Gastroesophageal sphincter (tissue), 4 donors: ENCODE measurements around the gene SLC1A2. TPM values are rescaled to one million over a fixed set of nuclear protein-coding genes. Genes with fewer than 3 reads are reported as not detected.

ENCODE experiments used
- ATAC-seq: fragments of 150-250 bp; one replicate; pipeline ENCODE4 v1.9.1; 2016; ENCODE audit warnings: mild to moderate bottlenecking, moderate library complexity
- H3K27ac ChIP-seq, 4 donors: fragments of 200-600 bp; sonication (generic) in 3 of 4; 1 replicate in 3 of 4; 2 replicates in 1 of 4; pipeline ENCODE4 v1.5.1; 2016 to 2019
- H3K27me3 ChIP-seq: fragments of 200-600 bp; sonication (generic); one replicate; pipeline ENCODE4 v1.5.1; 2019
- H3K36me3 ChIP-seq, 2 donors: fragments of 200-600 bp; sonication (generic); one replicate each; pipeline ENCODE4 v1.5.1; 2019; ENCODE audit warnings: control low read depth in 1 of 2
- H3K4me1 ChIP-seq, 3 donors: fragments of 200-600 bp; sonication (generic); 1 replicate in 2 of 3; 2 replicates in 1 of 3; pipeline ENCODE4 v1.5.1; 2016 to 2019; ENCODE audit warnings: control low read depth in 2 of 3
- H3K4me3 ChIP-seq, 2 donors: fragments of 200-600 bp; sonication (generic); one replicate each; pipeline ENCODE4 v1.5.1; 2019; ENCODE audit warnings: mild to moderate bottlenecking in 1 of 2, moderate library complexity in 1 of 2
- H3K9me3 ChIP-seq, 3 donors: fragments of 200-600 bp; sonication (generic); one replicate each; pipeline ENCODE4 v1.5.1; 2017 to 2019; ENCODE audit warnings: control low read depth in 2 of 3
- CTCF ChIP-seq, 4 experiments: fragments of 200-600 bp in 2 of 4; fragments of 450-650 bp in 2 of 4; sonication (generic) in 1 of 4; IDR thresholded peaks; one replicate each; pipeline ENCODE4 v1.5.1; 2017 to 2019; ENCODE audit warnings: antibody characterized with exemption in 4 of 4, mild to moderate bottlenecking in 2 of 4, moderate library complexity in 2 of 4
- EP300 ChIP-seq: sonication (generic); formaldehyde crosslinking; IDR thresholded peaks from one replicate; pipeline ENCODE4 v1.6.1; 2017; ENCODE audit warnings: antibody characterized with exemption, mild to moderate bottlenecking
- POLR2A ChIP-seq, 2 donors: fragments of 450-650 bp; IDR thresholded peaks; one replicate each; pipeline ENCODE4 v1.6.1; 2017; ENCODE audit warnings: antibody characterized with exemption in 2 of 2, mild to moderate bottlenecking in 2 of 2, moderate library complexity in 1 of 2
- POLR2AphosphoS5 ChIP-seq: sonication (generic); formaldehyde crosslinking; IDR thresholded peaks from one replicate; pipeline ENCODE4 v1.6.1; 2017; ENCODE audit warnings: antibody characterized with exemption
- WGBS, 2 donors: methylation state at CpG; one replicate each; pipeline ENCODE4 v1.1.5; 2018; ENCODE audit warnings: low coverage in 1 of 2; 5-methylcytosine and 5-hydroxymethylcytosine counted together
- total RNA-seq, 4 donors: library from RNA; depleted of rRNA; stranded (reverse); fragments of >200 nt; gene quantifications; one replicate each; pipeline ENCODE4 v1.1.0, GENCODE V29; 2016

Gene SLC1A2
- total RNA-seq, 4 donors from 2014 or later: 0.12 to 1.5 (median 0.40) TPM; not detected in 1

- Histone ChIP-seq H3K4me3 (no peak overlapping the region), H3K27ac (no peak overlapping the region), H3K36me3 (no peaks in the 10 kb centered on the region), H3K4me1 (peaks cover 0 to 32% (median 13%) of the 10 kb centered on the region in 3 donors), H3K9me3 (no peaks in the 10 kb centered on the region), H3K27me3 (no peaks in the 10 kb centered on the region)
- TF ChIP-seq CTCF (IDR thresholded peaks at IDR 0.05) (no peak), EP300 (no peak), POLR2AphosphoS5 (no peak), POLR2A (IDR thresholded peaks at IDR 0.05) (no peak)
- WGBS, 2 donors: 66 to 90% methylated on average over 2 to 3 of the region's 5 CpGs
- ATAC-seq: no peak
Observed at GRCh38 chr11:35355102-35355749, 64.1 kb downstream of the SLC1A2 start.

- Histone ChIP-seq H3K27ac (no peak overlapping the region), H3K4me1 (peaks cover 0 to 26% (median 7%) of the 10 kb centered on the region in 3 donors), H3K36me3 (no peaks in the 10 kb centered on the region), H3K4me3 (no peak overlapping the region), H3K9me3 (no peaks in the 10 kb centered on the region), H3K27me3 (no peaks in the 10 kb centered on the region)
- TF ChIP-seq CTCF (IDR thresholded peaks at IDR 0.05) (no peak), POLR2A (IDR thresholded peaks at IDR 0.05) (no peak), EP300 (no peak), POLR2AphosphoS5 (no peak)
- no peak for ATAC-seq
- WGBS, 2 donors: 82% methylated on average over 7 of the region's 7 CpGs
Observed at GRCh38 chr11:35354644-35355043, 64.7 kb downstream of the SLC1A2 start.

- 0 to 62% methylated on average over 1 to 3 of the region's 3 CpGs for WGBS, 2 donors
- H3K27me3 ChIP-seq: no peaks in the 10 kb centered on the region
- H3K27ac ChIP-seq: peak overlapping the region in 1 of 4 donors; percentile 10
- TF ChIP-seq POLR2AphosphoS5: no peak
- TF ChIP-seq EP300: no peak
- TF ChIP-seq CTCF (IDR thresholded peaks at IDR 0.05): no peak
- TF ChIP-seq POLR2A (IDR thresholded peaks at IDR 0.05): no peak
- no peaks in the 10 kb centered on the region for H3K9me3 ChIP-seq
- no peak for ATAC-seq
- no peaks in the 10 kb centered on the region for H3K36me3 ChIP-seq
- peaks cover 0 to 18% (median 5%) of the 10 kb centered on the region in 3 donors for H3K4me1 ChIP-seq
- H3K4me3 ChIP-seq: no peak overlapping the region
Observed at GRCh38 chr11:35352077-35352888, 67.1 kb downstream of the SLC1A2 start.

- no peaks in the 10 kb centered on the region for H3K27me3 ChIP-seq
- 95 to 100% methylated on average over 3 to 4 of the region's 4 CpGs for WGBS, 2 donors
- H3K27ac ChIP-seq: no peak overlapping the region
- H3K4me3 ChIP-seq: no peak overlapping the region
- H3K36me3 ChIP-seq: no peaks in the 10 kb centered on the region
- TF ChIP-seq POLR2A (IDR thresholded peaks at IDR 0.05) (no peak), POLR2AphosphoS5 (no peak), EP300 (no peak), CTCF (IDR thresholded peaks at IDR 0.05) (no peak)
- no peaks in the 10 kb centered on the region for H3K9me3 ChIP-seq
- H3K4me1 ChIP-seq: peaks cover 0 to 25% (median 15%) of the 10 kb centered on the region in 3 donors
- ATAC-seq: no peak
Observed at GRCh38 chr11:35349897-35350296, 69.5 kb downstream of the SLC1A2 start.
